HUES6 (cell line): ENCODE measurements around the gene LRRC7.

Source experiments
- H3K27ac ChIP-seq: 2 replicates; pipeline ENCODE4 v1.7.0; 2013; ENCODE audit warnings: low read depth, mild to moderate bottlenecking, low read length, inconsistent platforms
- H3K27me3 ChIP-seq: 2 replicates; pipeline ENCODE4 v1.6.1; 2013; ENCODE audit warnings: low read length; ENCODE audit not compliant: control insufficient read depth, insufficient read depth
- H3K36me3 ChIP-seq: 2 replicates; pipeline ENCODE4 v1.6.1; 2013; ENCODE audit warnings: low read length; ENCODE audit not compliant: control insufficient read depth, insufficient read depth
- H3K4me1 ChIP-seq: 2 replicates; pipeline ENCODE4 v1.6.1; 2013; ENCODE audit warnings: low read length; ENCODE audit not compliant: control insufficient read depth, insufficient read depth
- H3K4me3 ChIP-seq: 2 replicates; pipeline ENCODE4 v1.5.1; 2013; ENCODE audit warnings: low read depth, low read length
- H3K9ac ChIP-seq: one replicate; pipeline ENCODE4 v1.6.1; 2013; ENCODE audit warnings: mild to moderate bottlenecking, low read length
- H3K9me3 ChIP-seq: 2 replicates; pipeline ENCODE4 v1.6.1; 2013; ENCODE audit warnings: low read depth, low read length; ENCODE audit not compliant: control insufficient read depth, insufficient read depth

The LRRC7 gene

DNA sequence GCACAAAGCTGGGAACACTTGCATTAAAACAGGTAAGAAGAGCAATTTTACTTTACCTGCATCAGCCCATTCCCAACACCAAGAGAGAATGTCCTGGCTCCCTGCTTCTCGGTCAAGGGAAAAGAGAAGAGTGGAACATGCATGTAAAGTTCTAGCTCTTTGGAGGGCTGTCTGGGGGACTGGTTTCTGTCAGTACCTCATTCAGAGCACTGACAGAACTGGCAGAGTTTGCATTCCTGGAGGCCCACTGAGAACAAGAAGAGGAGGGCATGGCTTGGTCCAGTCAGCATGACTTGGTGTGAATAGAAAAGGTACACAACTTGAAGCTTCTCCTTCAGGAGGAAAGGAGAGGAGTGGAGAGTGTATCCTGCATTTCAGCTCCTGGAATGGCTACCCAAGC, 83.9 kb downstream of the LRRC7 start:
- Histone ChIP-seq H3K27me3 (no peaks in the 10 kb centered on the region), H3K36me3 (no peaks in the 10 kb centered on the region), H3K9ac (no peak overlapping the region), H3K27ac (no peak overlapping the region), H3K4me1 (no peaks in the 10 kb centered on the region), H3K9me3 (no peaks in the 10 kb centered on the region), H3K4me3 (no peak overlapping the region)

DNA sequence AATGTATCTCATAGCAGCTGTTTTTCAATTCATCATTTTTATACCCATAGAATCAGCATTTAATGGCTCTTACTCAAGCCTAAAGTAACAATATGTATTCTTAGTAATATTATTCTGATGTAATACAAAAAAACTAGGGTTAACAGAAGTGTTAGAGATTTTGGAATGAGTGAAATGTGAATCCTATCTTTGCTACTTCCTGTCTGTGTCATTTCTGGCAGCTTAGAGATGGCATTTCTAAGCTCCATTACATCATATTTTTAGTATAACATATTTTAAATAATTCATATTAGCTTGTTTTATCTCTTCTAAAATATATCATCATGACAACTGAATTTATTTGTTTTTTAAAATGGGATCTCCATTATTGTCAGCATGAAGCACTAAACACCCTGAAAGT, 90.2 kb downstream of the LRRC7 start:
- H3K4me1 ChIP-seq, result no peaks in the 10 kb centered on the region
- no peak overlapping the region for H3K27ac ChIP-seq
- H3K4me3 ChIP-seq, result no peak overlapping the region
- H3K9ac ChIP-seq, result no peak overlapping the region
- no peaks in the 10 kb centered on the region for H3K27me3 ChIP-seq
- H3K36me3 ChIP-seq, result no peaks in the 10 kb centered on the region
- no peaks in the 10 kb centered on the region for H3K9me3 ChIP-seq

DNA sequence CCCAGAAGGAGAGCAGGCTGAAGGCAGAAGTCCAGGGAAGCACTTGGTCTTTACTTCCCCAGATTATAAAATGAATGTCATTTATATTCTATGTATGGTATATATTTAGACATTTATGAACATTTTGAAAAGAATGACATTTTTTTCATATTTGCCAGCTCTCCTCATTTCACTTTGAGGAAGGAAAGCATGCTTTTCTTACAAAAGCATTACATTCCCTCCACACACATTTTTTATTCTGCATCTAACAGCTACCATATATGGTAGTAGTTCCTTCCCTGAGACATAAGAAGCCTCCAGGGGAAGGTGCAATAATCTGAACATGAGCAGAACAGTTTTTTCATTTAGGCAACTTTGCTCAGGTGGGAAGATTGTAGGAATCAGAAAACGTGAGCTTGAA, 94.0 kb downstream of the LRRC7 start:
- Histone ChIP-seq H3K27me3 (no peaks in the 10 kb centered on the region), H3K36me3 (no peaks in the 10 kb centered on the region), H3K27ac (no peak overlapping the region), H3K4me3 (no peak overlapping the region), H3K9me3 (no peaks in the 10 kb centered on the region), H3K9ac (no peak overlapping the region), H3K4me1 (no peaks in the 10 kb centered on the region)

DNA sequence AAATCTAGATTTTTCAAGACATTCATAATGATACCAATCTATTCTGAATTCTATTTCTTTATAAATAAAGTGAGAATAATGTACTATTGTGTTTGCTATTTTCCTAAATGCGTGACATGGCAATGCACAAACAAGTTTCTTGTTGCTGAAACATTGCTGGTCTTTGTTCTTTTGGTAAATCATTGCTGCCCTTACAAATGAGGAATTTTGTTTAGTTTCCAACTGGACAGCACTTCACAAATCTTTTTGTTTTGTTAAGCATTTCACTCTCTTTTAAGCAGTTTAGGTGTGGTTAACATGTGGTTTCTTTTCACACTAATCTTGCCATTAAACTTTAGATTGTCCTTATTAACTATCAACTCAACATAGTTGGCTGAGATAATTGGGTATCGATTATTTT, 94.6 kb downstream of the LRRC7 start:
- Histone ChIP-seq H3K36me3 (no peaks in the 10 kb centered on the region), H3K27ac (no peak overlapping the region), H3K9me3 (no peaks in the 10 kb centered on the region), H3K4me3 (no peak overlapping the region), H3K27me3 (no peaks in the 10 kb centered on the region), H3K9ac (no peak overlapping the region), H3K4me1 (no peaks in the 10 kb centered on the region)

DNA sequence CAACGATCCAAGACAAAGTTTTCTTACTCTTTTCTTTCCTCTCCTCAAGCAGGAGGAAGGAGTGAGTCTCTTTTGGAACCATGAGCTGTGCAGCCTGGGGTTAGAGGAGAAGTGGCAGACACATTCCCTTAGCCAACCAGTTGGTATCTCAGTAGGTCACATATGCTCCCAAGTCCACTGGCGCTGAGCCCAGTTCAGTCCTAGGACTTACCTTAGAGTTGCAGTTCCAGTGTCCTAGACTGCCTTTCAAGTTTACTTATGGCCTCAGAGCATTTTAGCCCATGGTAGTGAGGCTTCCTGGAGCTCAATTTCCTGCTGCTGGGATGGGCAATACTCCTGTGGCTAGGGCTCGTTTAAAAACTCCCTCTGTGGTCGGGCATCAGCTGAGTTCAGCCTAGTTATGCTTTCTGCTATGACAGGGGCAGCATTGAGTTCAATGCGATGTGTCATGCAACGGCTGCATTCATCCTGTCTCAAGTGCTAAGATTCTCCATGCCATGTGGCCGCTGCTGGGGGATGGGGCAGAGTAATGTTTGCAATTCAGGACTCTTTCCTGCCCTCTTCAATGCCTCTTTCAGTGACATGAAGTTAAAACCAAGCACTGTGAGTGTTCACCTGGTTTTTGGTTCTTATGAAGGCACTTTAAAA, 103.8 kb downstream of the LRRC7 start:
- Histone ChIP-seq H3K4me3 (no peak overlapping the region), H3K9ac (no peak overlapping the region), H3K27ac (no peak overlapping the region), H3K9me3 (no peaks in the 10 kb centered on the region), H3K36me3 (no peaks in the 10 kb centered on the region), H3K4me1 (0 out of 2 replicates have a peak, but pooled peaks cover 4% of the 10 kb centered on the region), H3K27me3 (no peaks in the 10 kb centered on the region)

DNA sequence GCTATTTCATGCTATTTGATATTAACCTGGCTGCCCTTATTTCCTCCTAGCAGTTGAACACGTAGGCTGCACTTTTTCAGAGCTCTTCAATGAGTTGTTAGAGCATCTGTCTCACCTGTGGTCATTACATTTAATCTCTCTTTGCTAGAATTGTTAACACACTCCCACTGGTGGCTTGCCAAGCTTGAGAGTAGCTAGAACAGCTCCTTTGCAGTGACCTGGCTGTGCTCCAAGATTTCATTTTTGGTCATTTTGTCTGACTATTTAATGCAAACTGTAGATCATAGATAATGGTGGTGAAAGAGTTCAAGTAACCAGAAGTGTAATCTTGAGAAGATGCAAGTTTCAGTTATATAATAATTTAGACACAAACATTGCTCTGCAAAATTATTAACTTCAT, 105.6 kb downstream of the LRRC7 start:
- H3K9me3 ChIP-seq, result no peaks in the 10 kb centered on the region
- 0 out of 2 replicates have a peak, but pooled peaks cover 4% of the 10 kb centered on the region for H3K4me1 ChIP-seq
- no peak overlapping the region for H3K27ac ChIP-seq
- no peaks in the 10 kb centered on the region for H3K36me3 ChIP-seq
- H3K27me3 ChIP-seq, result no peaks in the 10 kb centered on the region
- H3K9ac ChIP-seq, result no peak overlapping the region
- H3K4me3 ChIP-seq, result no peak overlapping the region

DNA sequence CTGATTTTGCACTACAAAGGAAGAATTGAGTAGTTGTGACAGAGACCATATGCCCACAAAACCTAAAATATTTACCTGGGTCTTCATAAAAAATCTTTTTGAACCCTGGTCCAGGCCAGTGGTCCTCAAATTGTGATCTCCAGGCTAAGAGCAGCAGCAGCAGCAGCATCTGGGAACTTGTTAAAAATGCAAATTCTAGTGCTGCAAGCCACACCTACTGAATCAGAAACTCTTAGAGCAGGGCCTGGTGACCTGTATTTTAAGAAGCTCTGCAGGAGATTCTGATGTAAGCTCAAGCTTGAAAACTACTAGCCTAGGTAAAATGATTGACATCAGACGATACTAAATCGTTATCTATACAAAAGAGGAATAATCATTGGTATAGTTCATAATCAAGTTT, 112.2 kb downstream of the LRRC7 start:
- H3K36me3 ChIP-seq, result no peaks in the 10 kb centered on the region
- no peaks in the 10 kb centered on the region for H3K4me1 ChIP-seq
- no peak overlapping the region for H3K9ac ChIP-seq
- no peaks in the 10 kb centered on the region for H3K9me3 ChIP-seq
- H3K27me3 ChIP-seq, result no peaks in the 10 kb centered on the region
- H3K4me3 ChIP-seq, result no peak overlapping the region
- no peak overlapping the region for H3K27ac ChIP-seq

DNA sequence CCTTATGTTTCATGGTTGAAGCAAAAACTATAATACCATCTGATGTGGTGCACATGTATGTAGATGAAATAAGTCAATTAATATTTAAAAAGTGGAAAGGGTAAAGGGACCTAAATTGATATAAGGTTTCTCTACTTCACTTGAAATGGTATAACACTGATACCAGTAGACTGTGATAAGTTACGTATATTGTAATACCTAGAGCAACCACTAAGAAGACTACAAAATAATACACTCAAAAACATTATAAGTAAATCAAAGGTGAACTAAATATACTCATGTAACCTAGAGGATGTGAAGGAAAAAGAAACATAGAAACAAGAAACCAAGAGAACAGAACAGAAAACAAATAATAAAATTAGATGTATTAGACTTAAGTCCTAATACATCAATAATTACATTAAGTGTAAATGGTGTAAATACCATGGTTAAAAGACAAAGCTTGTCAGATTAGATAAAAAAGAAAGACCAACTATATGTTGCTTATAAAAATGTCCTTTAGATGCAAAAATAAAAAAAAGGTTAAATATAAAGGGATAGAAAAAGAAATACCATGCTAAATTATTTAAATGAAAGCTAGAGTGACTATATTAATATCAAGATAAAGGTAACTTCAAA, 118.8 kb downstream of the LRRC7 start:
- no peaks in the 10 kb centered on the region for H3K27me3 ChIP-seq
- no peaks in the 10 kb centered on the region; the same call in 1 of the 2 replicates for H3K9me3 ChIP-seq
- no peak overlapping the region for H3K4me3 ChIP-seq
- no peak overlapping the region for H3K27ac ChIP-seq
- no peaks in the 10 kb centered on the region for H3K36me3 ChIP-seq
- no peaks in the 10 kb centered on the region for H3K4me1 ChIP-seq
- H3K9ac ChIP-seq, result no peak overlapping the region

DNA sequence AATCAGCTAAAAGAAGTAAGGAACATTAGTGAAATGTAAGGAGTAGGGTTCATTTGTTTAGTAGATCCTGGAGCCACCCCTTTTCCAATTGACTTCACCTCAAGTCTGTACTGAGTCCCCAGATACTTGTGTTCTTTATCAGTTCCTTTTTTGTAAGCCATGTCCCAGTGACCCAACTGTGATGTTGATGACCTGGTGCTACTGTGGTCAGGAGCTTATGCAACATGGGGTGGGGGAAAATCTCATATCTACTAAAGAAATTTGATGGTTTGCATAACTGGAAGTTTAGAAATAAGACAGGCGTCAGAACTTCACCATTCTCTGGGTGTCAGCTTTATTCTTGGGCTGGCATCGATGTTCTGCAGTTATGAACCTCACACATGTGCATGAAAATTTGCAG, 120.5 kb downstream of the LRRC7 start:
- Histone ChIP-seq H3K4me3 (no peak overlapping the region), H3K36me3 (no peaks in the 10 kb centered on the region), H3K27me3 (no peaks in the 10 kb centered on the region), H3K27ac (no peak overlapping the region), H3K9me3 (no peaks in the 10 kb centered on the region; the same call in 1 of the 2 replicates), H3K4me1 (no peaks in the 10 kb centered on the region), H3K9ac (no peak overlapping the region)

DNA sequence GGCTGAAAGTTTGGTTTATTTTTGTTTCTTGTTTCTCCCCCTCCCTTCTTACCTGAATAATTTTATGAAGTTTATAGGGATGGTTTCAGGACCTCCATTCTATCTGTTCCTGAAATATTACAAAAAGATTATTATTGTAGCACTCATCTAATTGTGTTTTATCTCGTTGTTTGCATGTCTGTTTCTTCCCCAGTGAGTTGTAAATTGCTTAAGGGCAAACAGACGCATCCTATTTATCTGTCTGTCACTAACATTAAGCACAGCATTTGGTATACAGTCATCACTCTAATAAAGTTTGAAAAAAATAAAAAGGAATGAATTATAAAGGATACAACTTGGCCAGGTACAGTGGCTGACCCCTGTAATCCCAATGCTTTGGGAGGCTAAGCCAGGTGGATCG, 123.5 kb downstream of the LRRC7 start:
- no peaks in the 10 kb centered on the region; the same call in 1 of the 2 replicates for H3K9me3 ChIP-seq
- no peaks in the 10 kb centered on the region for H3K36me3 ChIP-seq
- H3K4me3 ChIP-seq, result no peak overlapping the region
- no peaks in the 10 kb centered on the region for H3K4me1 ChIP-seq
- H3K27me3 ChIP-seq, result no peaks in the 10 kb centered on the region
- H3K9ac ChIP-seq, result no peak overlapping the region
- no peak overlapping the region for H3K27ac ChIP-seq

DNA sequence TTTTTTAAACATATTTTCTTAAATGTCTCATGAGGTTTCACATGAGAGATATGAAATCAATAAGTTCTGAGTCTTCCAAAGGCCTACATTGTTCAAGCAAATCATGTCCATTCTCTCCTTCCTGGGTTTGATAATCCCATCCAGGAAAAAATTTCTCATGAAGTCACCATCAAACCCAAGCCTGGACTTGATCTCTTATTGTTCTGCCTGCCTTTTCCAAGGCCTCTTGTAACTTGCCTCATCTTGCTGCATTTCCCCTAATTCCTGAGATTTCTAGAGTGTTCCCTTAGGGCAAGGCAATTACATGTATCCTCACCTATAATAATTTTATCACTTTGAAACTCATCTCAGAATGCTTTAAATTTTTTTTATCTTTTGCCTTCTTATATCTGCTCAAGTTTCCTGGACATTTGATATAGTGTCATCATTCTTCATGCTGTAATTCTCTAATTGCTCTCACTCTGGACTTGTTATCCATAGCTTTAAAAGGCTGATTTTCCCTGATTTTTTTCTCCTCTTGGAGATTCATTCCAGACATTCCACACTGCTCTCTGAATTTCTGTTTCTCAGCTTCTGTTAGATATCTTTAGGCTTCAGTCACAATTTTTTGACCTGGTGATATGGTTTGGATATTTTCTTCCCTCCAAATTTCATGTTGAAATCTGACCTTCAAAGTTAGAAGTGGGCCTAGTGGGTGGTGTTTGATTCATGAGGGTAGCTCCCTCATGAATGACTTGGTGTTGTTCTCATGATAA, 126.4 kb downstream of the LRRC7 start:
- Histone ChIP-seq H3K9ac (no peak overlapping the region), H3K27me3 (no peaks in the 10 kb centered on the region), H3K4me1 (no peaks in the 10 kb centered on the region), H3K9me3 (no peaks in the 10 kb centered on the region), H3K4me3 (no peak overlapping the region), H3K36me3 (no peaks in the 10 kb centered on the region), H3K27ac (no peak overlapping the region)
